GM18520 (cell line): ENCODE data around the gene LPCAT1.
"Not testable (repeated sequence)": the region's sequence is repeated elsewhere in the genome, so short reads cannot be mapped to it uniquely, and the experiment has no call there.

ENCODE experiments used
- ATAC-seq: cut with Tn5 transposase; IDR thresholded peaks from one replicate; pipeline ENCODE4 v1.9.1; 2021; ENCODE audit not compliant: unreplicated experiment

The LPCAT1 gene

DNA sequence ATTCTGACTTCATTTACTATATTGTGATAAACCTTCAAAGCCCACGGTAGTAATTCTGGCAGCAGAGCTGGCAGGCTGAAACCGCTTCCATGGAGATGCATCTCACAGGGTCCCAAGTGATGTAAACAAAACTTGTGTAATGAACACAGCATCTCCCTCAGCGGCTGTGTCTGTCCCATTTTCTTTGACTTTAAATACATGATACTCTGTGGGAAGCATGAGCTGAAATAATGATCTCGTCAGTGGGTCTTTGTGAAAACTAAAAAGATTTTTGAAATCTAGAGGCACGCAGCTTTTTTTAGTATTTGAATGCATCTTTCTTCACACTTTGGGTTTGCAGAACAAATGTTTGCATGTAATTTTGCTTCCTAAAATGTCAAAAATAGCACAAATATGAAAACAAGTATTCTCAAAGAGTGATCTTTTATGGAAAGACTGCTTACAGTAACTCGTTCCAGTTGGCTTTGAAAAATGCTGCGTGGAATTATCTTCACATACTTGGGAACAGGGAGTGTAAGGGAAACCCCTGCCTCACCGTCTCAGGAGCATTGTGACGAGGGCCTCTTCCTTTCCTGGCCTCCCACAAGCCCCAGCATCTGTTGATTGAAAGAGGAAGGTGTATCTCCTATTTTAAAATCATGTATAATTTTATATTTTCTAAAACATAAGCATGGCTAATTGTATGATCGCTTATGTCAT, 18.1 kb upstream of the LPCAT1 start:
- no peak for ATAC-seq

DNA sequence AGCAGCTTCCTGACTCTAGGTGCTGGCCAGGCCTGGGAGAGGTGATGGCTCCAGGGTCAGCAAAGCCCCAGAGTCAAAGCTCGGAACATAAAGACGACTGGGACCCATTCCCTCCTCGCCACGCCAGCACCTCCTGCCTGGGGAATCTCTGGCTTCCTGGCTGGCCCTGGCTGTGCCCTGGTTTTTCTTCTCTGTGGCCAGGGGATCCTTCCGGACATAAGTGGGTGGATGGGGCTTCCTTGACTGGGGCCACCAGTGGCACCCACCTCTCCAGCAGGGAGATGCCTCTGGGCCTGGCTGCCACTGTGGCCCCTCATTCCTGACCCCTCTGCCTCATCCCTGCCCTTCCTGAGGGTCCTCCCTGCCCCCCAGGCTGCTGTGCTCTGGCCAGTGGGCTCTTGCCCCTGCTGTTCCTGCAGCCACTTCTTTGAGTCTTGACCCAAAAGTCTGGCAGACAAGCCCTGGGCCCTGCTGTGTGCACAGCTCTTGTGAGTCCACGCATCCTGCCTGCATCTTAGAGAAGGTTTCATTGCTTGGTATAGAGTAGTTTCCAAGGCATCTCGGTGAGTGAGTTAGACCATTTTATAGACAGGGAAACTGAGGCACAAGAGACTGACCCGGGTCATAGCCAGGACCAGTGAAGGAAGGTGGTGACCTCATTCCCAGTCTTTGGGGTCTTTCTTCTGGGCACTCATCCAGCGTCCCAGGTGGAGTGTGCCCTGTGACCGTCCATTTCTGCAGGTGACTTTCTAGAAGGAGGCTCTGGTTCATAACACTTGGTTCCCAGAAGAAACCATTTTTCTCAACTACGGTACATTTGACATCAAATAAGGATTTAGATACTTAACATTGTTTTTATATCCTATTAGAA, 17.3 kb upstream of the LPCAT1 start:
- ATAC-seq: no peak

DNA sequence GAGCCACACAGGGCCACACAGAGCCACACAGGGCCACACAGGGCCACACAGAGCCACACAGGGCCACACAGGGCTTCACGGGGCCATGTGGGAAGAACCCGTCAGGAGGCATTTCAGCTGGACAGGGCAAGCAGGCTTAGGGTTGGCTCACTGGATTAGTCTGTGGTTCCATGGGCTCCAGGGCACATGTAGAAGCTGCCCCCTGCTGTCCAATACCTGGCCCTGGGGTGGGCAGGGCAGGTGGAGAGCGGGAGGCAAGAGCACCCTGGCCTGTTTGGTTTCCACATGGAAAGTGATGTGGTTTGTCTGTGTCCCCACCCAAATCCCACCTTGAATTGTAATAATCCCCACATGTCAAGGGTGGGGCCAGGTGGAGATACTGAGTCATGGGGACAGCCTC, 16.4 kb upstream of the LPCAT1 start:
- no peak for ATAC-seq

DNA sequence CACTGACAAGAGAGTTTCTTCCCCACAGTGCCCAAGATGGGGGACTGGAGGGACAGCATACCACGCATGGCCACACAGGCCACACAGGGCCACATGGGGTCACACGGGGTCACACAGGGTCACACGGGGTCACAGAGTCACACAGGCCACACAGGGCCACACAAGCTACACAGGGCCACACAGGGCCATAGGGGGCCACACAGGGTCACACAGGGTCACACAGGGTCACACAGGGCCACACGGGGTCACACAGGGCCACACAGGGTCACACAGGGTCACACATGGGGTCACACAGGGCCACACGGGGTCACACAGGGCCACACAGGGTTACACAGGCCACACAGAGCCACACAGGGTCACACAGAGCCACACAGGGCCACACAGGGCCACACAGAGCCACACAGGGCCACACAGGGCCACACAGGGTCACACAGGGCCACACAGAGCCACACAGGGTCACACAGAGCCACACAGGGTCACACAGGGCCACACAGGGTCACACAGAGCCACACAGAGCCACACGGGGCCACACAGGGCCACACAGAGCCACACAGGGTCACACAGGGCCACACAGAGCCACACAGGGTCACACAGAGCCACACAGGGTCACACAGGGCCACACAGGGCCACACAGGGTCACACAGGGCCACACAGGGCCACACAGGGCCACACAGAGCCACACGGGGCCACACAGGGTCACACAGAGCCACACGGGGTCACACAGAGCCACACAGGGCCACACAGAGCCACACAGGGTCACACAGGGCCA, 15.8 kb upstream of the LPCAT1 start:
- not testable (repeated sequence) for ATAC-seq

GRCh38 chr5:1538741-1539392, 15.1 kb upstream of the LPCAT1 start:
- ATAC-seq: no peak

DNA sequence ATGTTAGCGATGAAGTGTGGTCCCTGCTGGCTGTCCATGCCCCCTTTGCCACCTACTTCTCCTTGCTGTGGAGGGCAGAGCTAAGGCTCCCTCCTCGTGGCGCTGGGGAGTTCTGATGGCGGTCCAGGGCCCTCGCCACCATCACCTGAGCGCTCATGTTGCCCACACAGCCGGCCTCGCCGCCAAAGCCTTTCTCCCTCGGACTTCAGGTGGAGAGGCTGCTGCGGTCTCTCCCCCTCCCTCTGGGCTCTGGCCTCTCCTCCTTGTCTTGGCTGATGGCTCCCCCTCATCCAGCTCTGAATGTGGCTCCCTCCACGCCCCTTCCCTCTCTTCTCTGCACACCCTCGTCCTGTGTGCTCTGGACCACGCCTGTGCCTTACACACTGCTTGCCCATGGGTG, 14.5 kb upstream of the LPCAT1 start:
- ATAC-seq: no peak

GRCh38 chr5:1537603-1538154, 13.9 kb upstream of the LPCAT1 start:
- no peak for ATAC-seq

DNA sequence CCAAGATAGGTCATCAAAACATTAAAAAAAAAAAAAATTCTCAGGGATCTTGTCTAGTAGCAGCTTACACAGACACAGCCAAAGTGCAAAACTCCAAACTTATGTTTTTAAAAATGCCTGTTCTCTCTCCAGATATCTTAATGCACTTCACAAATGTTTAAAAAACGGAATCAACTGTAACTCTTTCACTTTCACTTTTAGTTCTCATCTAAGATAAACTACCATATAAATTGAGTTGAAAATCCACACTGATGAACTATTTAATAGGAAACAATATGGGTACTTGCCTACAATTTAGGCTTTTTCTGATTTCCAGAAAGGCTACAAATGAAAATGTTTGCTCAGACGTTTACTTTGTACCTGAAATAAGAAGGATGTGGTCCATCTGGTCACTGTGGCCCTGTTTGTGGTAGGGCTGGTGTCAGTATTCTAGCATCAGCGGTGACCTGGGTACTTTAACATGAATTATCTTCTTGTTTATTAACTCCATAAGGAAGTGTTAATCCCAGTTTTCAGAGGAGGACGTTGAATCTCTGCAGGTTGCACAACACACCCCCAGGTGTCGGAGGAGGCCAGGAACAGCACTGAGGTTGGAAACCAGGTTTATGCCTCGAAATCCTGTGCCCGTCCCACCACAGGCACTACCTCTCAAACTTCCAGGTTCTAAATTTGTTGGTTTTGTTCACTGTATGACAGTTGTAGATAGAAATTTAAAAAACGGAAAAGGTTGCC, 13.3 kb upstream of the LPCAT1 start:
- no peak for ATAC-seq

- peak; percentile 98 for ATAC-seq
Observed at GRCh38 chr5:1536322-1536845, 12.6 kb upstream of the LPCAT1 start.

- no peak for ATAC-seq
Observed at GRCh38 chr5:1535646-1536045, 11.9 kb upstream of the LPCAT1 start.

DNA sequence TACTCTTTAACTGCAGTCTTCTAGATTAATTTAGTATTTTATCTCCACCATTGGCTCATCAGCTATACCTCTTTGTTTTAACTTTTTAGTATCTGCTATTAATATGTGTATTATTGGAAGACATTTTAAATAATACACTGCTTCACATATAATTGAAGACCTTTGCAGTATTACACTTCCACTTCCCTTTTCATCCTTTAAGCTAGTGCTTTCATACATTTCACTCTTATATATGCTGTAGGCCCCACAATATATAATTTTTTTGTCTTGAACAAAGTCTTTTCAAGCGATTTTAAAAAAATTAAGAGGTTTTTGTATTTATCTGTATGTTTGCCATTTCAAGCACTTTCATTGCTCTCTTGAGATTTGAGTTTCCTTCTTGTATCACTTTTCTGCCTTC, 8.6 kb upstream of the LPCAT1 start:
- no peak for ATAC-seq

DNA sequence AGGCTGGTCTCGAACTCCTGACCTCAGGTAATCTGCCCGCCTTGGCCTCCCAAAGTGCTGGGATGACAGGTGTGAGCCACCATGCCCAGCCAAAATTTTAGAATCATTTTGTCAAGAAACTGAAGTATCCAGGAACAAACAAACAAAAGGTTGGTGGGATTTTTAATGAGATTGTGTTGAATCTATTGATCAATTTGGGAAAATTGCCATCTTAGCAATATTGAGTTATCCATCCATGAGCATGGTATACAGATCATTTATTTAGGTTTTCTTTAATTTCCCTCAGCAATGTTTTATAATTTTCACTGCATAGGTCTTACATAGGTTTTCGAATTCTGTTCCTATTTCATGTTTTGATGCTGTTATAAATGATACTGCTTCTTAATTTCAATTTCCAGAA, 5.7 kb upstream of the LPCAT1 start:
- ATAC-seq: no peak

DNA sequence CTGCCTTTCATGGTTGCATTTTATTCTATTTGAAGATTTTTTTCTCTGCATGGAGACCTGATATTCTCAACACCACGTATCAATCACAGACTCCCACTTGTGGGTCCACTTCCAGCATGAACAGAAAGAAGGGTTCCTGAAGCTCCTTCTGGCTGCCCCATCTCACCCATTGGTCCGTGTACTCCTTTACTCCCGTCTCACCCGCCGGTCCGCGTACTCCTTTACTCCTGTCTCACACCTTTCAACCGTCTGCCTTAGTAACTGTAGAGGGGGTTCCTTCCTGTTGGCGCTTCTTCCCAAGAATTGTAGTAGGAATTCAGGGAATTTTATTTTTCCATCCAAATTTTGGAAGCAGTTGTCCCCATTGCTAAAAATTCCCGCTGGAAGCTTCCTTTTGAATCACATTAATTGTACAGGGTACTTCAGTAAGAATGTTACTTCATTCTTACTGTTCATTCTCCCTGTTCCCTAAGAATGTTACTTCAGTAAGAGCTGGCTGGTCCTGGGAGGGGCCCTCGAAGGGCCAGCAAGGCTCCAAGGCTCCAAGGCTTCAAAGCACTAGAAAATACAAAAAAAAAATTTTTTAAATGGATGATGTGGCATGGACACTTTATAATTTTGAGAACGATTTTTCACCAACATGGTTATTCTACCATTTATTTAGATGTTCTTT, 3.9 kb upstream of the LPCAT1 start:
- no peak for ATAC-seq

GRCh38 chr5:1526681-1527131, 2.9 kb upstream of the LPCAT1 start:
- no peak for ATAC-seq

DNA sequence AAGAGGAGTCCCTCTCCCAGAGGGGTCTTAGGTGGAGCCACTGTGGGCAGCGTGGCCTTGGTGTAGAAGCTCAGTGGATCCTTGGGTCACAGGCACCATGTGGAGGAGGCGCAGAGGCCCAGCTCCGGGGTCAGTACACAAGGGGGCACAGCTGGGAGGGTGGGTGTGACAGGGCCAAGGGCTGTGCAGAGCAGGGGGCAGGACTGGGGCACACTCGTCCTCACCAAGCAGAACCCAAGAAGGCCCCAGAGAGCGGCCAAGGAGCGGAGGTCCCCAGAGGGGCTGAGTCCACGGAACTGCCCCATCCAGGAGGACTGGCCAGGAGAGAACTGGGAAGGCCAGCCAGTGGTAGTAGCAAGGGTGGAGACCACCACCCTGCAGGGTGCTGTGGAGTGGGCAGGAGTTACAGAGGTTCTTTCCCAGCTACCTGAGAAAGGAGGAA, 2.5 kb upstream of the LPCAT1 start:
- no peak for ATAC-seq

- ATAC-seq: no peak
Observed at GRCh38 chr5:1525624-1526189, 1.9 kb upstream of the LPCAT1 start.

GRCh38 chr5:1524799-1525623, 1.3 kb upstream of the LPCAT1 start:
- ATAC-seq: no peak

GRCh38 chr5:1524481-1524798, 680 bp upstream of the LPCAT1 start:
- ATAC-seq: no peak
